Activated CD4-positive, alpha-beta T cell treated with anti-CD3 and anti-CD28 coated beads for 36 hours (primary cell): ENCODE measurements around the gene RARS1. TPM values are rescaled to one million over a fixed set of nuclear protein-coding genes. Genes with fewer than 3 reads are reported as not detected.

Source experiments
- ATAC-seq: fragments of 200-7000 bp; cut with Tn5 transposase; one replicate; pipeline ENCODE4 v1.10.0; 2021; ENCODE audit warnings: mild to moderate bottlenecking, moderate library complexity
- CTCF ChIA-PET: fragments of 350-600 bp; sonication (Branson Sonifier 250); formaldehyde crosslinking; loops from one replicate; lab custom pipeline; 2021; ENCODE audit warnings: antibody characterized with exemption; lab: Charles Lee
- POLR2A ChIA-PET: fragments of 350-600 bp; sonication (Branson Sonifier 250); formaldehyde crosslinking; loops from one replicate; lab custom pipeline; 2021; ENCODE audit warnings: antibody characterized with exemption, inconsistent platforms; lab: Charles Lee
- DNase-seq: peaks from one replicate; pipeline ENCODE4 v3.0.0-alpha.2; 2020
- H3K27ac Mint-ChIP-seq: one replicate; pipeline ENCODE4 v1.8.0; 2021; ENCODE audit warnings: mixed read lengths
- H3K27me3 Mint-ChIP-seq: one replicate; pipeline ENCODE4 v1.8.0; 2021; ENCODE audit warnings: mixed read lengths
- H3K36me3 Mint-ChIP-seq: one replicate; pipeline ENCODE4 v1.8.0; 2021; ENCODE audit warnings: low read depth, mixed read lengths
- H3K4me1 Mint-ChIP-seq: one replicate; pipeline ENCODE4 v1.8.0; 2021; ENCODE audit warnings: mixed read lengths
- H3K4me3 Mint-ChIP-seq: one replicate; pipeline ENCODE4 v1.8.0; 2021; ENCODE audit warnings: mild to moderate bottlenecking, moderate library complexity, mixed read lengths
- H3K9me3 Mint-ChIP-seq: one replicate; pipeline ENCODE4 v1.8.0; 2021; ENCODE audit warnings: low read depth, mixed read lengths
- intact Hi-C, 2 experiments: fragments of 100-400 bp; cut with DNase I in 1 of 2; cut with micrococcal nuclease in 1 of 2; formaldehyde crosslinking; loops; one replicate each; pipeline versions ENCODE4 v1.14.2 to v1.15.1; 2022 to 2024; cut with DNase I, micrococcal nuclease
- microRNA-seq: library from miRNA; unstranded; fragments of <30 nt; microRNA quantifications from one replicate; pipeline ENCODE4 v1.2.0, GENCODE V29; 2021; ENCODE audit warnings: borderline replicate concordance
- total RNA-seq, 2 experiments: library from RNA; stranded (reverse); gene quantifications; one replicate each; pipeline ENCODE4 v1.2.3, GENCODE V29; 2021

Gene RARS1
- total RNA-seq, 2 experiments from 2014 or later: 127 to 135 TPM

GRCh38 chr5:168563959-168564358 lies 77.7 kb downstream of the RARS1 start:
- Mint-ChIP-seq H3K4me1 (peaks cover 4% of the 10 kb centered on the region), H3K36me3 (peaks cover 56% of the 10 kb centered on the region), H3K27me3 (no peaks in the 10 kb centered on the region), H3K9me3 (no peaks in the 10 kb centered on the region), H3K27ac (no peak overlapping the region), H3K4me3 (no peak overlapping the region)
- CTCF ChIA-PET: interaction anchor here (0.6 kb wide), 1 partner anchor 145 kb away, joined by 4 read pairs; no protein-coding TSS in a partner anchor
- intact Hi-C loops: no loop called here
- DNase-seq: no peak
- no peak for ATAC-seq
- POLR2A ChIA-PET: no interaction called here

GRCh38 chr5:168568738-168569137 lies 82.5 kb downstream of the RARS1 start:
- POLR2A ChIA-PET: no interaction called here
- H3K4me3 Mint-ChIP-seq: no peak overlapping the region
- no peaks in the 10 kb centered on the region for H3K27me3 Mint-ChIP-seq
- DNase-seq (no peak), ATAC-seq (no peak)
- H3K9me3 Mint-ChIP-seq: no peaks in the 10 kb centered on the region
- no peak overlapping the region for H3K27ac Mint-ChIP-seq
- H3K36me3 Mint-ChIP-seq: peaks cover 42% of the 10 kb centered on the region
- peaks cover 11% of the 10 kb centered on the region for H3K4me1 Mint-ChIP-seq
- CTCF ChIA-PET: no interaction called here
- intact Hi-C loops: no loop called here

Small RNA genes within 50 kb of the gene (microRNA-seq; reads per million reads assigned to microRNA genes)
- gene MIR103A1 (not detected), gene MIR103B1 (not detected)

Other genes with a start within 250 kb of the RARS1 start
- gene WWC1, start 194.8 kb upstream of the RARS1 start, total RNA-seq: 1 to 10 TPM; 2.1 to 2.2 TPM
- not detected for gene FBLL1, start 42.8 kb downstream of the RARS1 start, total RNA-seq
- gene PANK3, start 92.9 kb downstream of the RARS1 start, total RNA-seq: 10 to 100 TPM; 33.8 to 56.2 TPM